CD14-positive monocyte (primary cell): Measurements from ENCODE around the gene HECW1. TPM values are rescaled to one million over a fixed set of nuclear protein-coding genes. Genes with fewer than 3 reads are reported as not detected.

Source experiments
- DNase-seq, 3 donors: peaks; one replicate each; pipeline ENCODE4 v3.0.0-alpha.2; 2011 to 2022
- H2AFZ ChIP-seq: 2 replicates; pipeline ENCODE4 v1.6.0; 2012; ENCODE audit warnings: mild to moderate bottlenecking, low read depth, low read length, inconsistent platforms; ENCODE audit not compliant: insufficient read depth, poor library complexity, severe bottlenecking
- H3K27ac ChIP-seq, 2 donors: 1 replicate in 1 of 2; 2 replicates in 1 of 2; pipeline ENCODE4 v1.5.1; 2012 to 2013; ENCODE audit warnings: low read length in 2 of 2, control low read depth in 1 of 2, inconsistent platforms in 1 of 2, low read depth in 1 of 2, mild to moderate bottlenecking in 1 of 2
- H3K27me3 ChIP-seq, 2 donors: one replicate each; pipeline versions ENCODE4 v1.6.0 to v1.6.1; 2011 to 2013; ENCODE audit warnings: low read length in 2 of 2; ENCODE audit not compliant: control insufficient read depth in 2 of 2, insufficient read depth in 2 of 2
- H3K36me3 ChIP-seq, 2 donors: replicated peaks in 1 of 2; 1 replicate in 1 of 2; 2 replicates in 1 of 2; pipeline versions ENCODE4 v1.5.1 to v1.6.1; 2012 to 2013; ENCODE audit warnings: low read length in 2 of 2, control low read depth in 1 of 2, inconsistent platforms in 1 of 2, mild to moderate bottlenecking in 1 of 2; ENCODE audit not compliant: insufficient read depth in 2 of 2, control insufficient read depth in 1 of 2
- H3K4me1 ChIP-seq, 2 donors: 1 replicate in 1 of 2; 2 replicates in 1 of 2; pipeline versions ENCODE4 v1.5.1 to v1.6.1; 2012 to 2013; ENCODE audit warnings: low read length in 2 of 2, control low read depth in 1 of 2, inconsistent platforms in 1 of 2, mild to moderate bottlenecking in 1 of 2, moderate library complexity in 1 of 2; ENCODE audit not compliant: insufficient read depth in 2 of 2, control insufficient read depth in 1 of 2
- H3K4me2 ChIP-seq: replicated peaks from 2 replicates; pipeline ENCODE3; 2012; ENCODE audit warnings: low read length, moderate library complexity, mild to moderate bottlenecking; ENCODE audit not compliant: poor library complexity, severe bottlenecking; ENCODE audit errors: extremely low read depth
- H3K4me3 ChIP-seq, 3 experiments: fragments of 200-600 bp in 1 of 3; sonication (generic) in 1 of 3; replicated peaks in 1 of 3; 1 replicate in 2 of 3; 2 replicates in 1 of 3; pipeline ENCODE4 v1.5.1; 2011 to 2013; ENCODE audit warnings: low read length in 3 of 3, mild to moderate bottlenecking in 3 of 3, control low read depth in 2 of 3, low read depth in 2 of 3, inconsistent platforms in 1 of 3, moderate library complexity in 1 of 3
- H3K79me2 ChIP-seq: 2 replicates; pipeline ENCODE4 v1.6.0; 2012; ENCODE audit warnings: mild to moderate bottlenecking, control low read depth, inconsistent platforms, low read length, moderate library complexity; ENCODE audit not compliant: insufficient read depth
- H3K9ac ChIP-seq: 2 replicates; pipeline ENCODE4 v1.6.0; 2017; ENCODE audit warnings: low read length, mild to moderate bottlenecking; ENCODE audit not compliant: insufficient read depth, poor library complexity, severe bottlenecking
- H3K9me3 ChIP-seq, 2 donors: replicated peaks in 1 of 2; 1 replicate in 1 of 2; 2 replicates in 1 of 2; pipeline versions ENCODE4 v1.5.1 to v1.6.1; 2012 to 2013; ENCODE audit warnings: low read length in 2 of 2, control low read depth in 1 of 2; ENCODE audit not compliant: control insufficient read depth in 1 of 2, insufficient read depth in 1 of 2
- H4K20me1 ChIP-seq: 2 replicates; pipeline ENCODE4 v1.6.0; 2012; ENCODE audit warnings: mild to moderate bottlenecking, low read length, control low read depth, moderate library complexity; ENCODE audit not compliant: insufficient read depth
- H3K27ac Mint-ChIP-seq, 7 donors: one replicate each; pipeline ENCODE4 v1.8.0; 2020; ENCODE audit warnings: mild to moderate bottlenecking in 7 of 7, mixed read lengths in 7 of 7, moderate library complexity in 6 of 7, inconsistent platforms in 2 of 7
- H3K27me3 Mint-ChIP-seq, 3 donors: one replicate each; pipeline ENCODE4 v1.8.0; 2021 to 2022; ENCODE audit warnings: low read depth in 3 of 3, mild to moderate bottlenecking in 3 of 3, mixed read lengths in 3 of 3, moderate library complexity in 3 of 3, inconsistent platforms in 1 of 3
- H3K36me3 Mint-ChIP-seq, 2 donors: one replicate each; pipeline ENCODE4 v1.8.0; 2020; ENCODE audit warnings: mixed read lengths in 2 of 2, inconsistent platforms in 1 of 2, mild to moderate bottlenecking in 1 of 2
- H3K4me1 Mint-ChIP-seq: one replicate; pipeline ENCODE4 v1.8.0; 2020; ENCODE audit warnings: mild to moderate bottlenecking, mixed read lengths
- H3K4me3 Mint-ChIP-seq, 2 donors: one replicate each; pipeline ENCODE4 v1.8.0; 2020; ENCODE audit warnings: mild to moderate bottlenecking in 2 of 2, mixed read lengths in 2 of 2, moderate library complexity in 1 of 2
- H3K9me3 Mint-ChIP-seq, 7 donors: one replicate each; pipeline ENCODE4 v1.8.0; 2020 to 2022; ENCODE audit warnings: mixed read lengths in 7 of 7, mild to moderate bottlenecking in 6 of 7, moderate library complexity in 6 of 7, inconsistent platforms in 2 of 7
- WGBS: methylation state at CpG from one replicate; pipeline ENCODE4 v1.1.5; 2013; ENCODE audit warnings: missing lambda C conversion rate; ENCODE audit not compliant: insufficient coverage; 5-methylcytosine and 5-hydroxymethylcytosine counted together
- intact Hi-C, 2 donors: fragments of 100-400 bp; cut with micrococcal nuclease; formaldehyde crosslinking; loops; one replicate each; pipeline versions ENCODE4 v1.15.0 to v1.15.1; 2023
- polyA plus RNA-seq, 3 donors: library from polyadenylated mRNA; depleted of rRNA in 1 of 3; unstranded in 2 of 3; stranded (reverse) in 1 of 3; fragments of 300-500 nt in 2 of 3; fragments of >200 nt in 1 of 3; fragmentation: Illumina TruSeq in 2 of 3; gene quantifications; 1 replicate in 2 of 3; 2 replicates in 1 of 3; pipeline ENCODE4 v1.2.3, GENCODE V29; 2012 to 2021
- TF ChIP-seq, protein P1 (sequence below): fragments of 200-600 bp; IDR thresholded peaks from one replicate; pipeline ENCODE4 v1.8.0; 2022; ENCODE audit warnings: antibody characterized with exemption, mild to moderate bottlenecking

HECW1 gene
- polyA plus RNA-seq, 3 donors: not detected

DNA sequence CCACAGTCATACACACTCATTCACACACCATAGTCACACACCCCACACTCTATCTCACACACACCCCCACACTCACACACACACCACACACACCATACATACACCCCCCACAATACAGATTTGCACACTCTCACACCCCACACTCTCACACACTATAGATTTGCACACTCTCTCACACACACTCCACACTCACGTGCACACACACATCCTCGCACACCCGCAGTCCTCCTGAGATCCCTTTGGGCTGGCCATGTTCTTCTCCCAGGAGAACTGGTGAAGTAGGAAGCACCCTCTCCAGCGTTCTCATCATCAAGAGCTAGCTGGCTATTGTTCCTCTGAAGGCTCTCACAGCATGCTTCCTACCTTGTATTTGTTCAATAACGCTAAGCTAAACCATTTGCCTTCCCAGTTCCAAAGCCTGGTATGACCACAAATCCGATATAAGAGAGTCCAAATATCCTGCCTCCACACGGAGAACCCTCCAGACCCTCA is 86.2 kb downstream of the HECW1 start:
- no peak for DNase-seq
- no peaks in the 10 kb centered on the region for H3K9me3 ChIP-seq
- intact Hi-C loops: no loop called here
- Mint-ChIP-seq H3K36me3 (no peaks in the 10 kb centered on the region), H3K4me1 (no peaks in the 10 kb centered on the region), H3K27me3 (peaks cover 0 to 3% (median 0%) of the 10 kb centered on the region in 3 donors), H3K27ac (no peak overlapping the region), H3K9me3 (peaks cover 0 to 2% (median 0%) of the 10 kb centered on the region in 7 donors), H3K4me3 (no peak overlapping the region)
- TF ChIP-seq, protein P1, sequence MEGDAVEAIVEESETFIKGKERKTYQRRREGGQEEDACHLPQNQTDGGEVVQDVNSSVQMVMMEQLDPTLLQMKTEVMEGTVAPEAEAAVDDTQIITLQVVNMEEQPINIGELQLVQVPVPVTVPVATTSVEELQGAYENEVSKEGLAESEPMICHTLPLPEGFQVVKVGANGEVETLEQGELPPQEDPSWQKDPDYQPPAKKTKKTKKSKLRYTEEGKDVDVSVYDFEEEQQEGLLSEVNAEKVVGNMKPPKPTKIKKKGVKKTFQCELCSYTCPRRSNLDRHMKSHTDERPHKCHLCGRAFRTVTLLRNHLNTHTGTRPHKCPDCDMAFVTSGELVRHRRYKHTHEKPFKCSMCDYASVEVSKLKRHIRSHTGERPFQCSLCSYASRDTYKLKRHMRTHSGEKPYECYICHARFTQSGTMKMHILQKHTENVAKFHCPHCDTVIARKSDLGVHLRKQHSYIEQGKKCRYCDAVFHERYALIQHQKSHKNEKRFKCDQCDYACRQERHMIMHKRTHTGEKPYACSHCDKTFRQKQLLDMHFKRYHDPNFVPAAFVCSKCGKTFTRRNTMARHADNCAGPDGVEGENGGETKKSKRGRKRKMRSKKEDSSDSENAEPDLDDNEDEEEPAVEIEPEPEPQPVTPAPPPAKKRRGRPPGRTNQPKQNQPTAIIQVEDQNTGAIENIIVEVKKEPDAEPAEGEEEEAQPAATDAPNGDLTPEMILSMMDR: no peak
- no peaks in the 10 kb centered on the region for H3K4me1 ChIP-seq
- no peak overlapping the region for H3K4me2 ChIP-seq
- no peak overlapping the region for H3K27ac ChIP-seq
- no peaks in the 10 kb centered on the region for H3K27me3 ChIP-seq
- no peak overlapping the region for H3K4me3 ChIP-seq
- no peak overlapping the region for H3K9ac ChIP-seq
- 79% methylated on average over 7 of the region's 7 CpGs for WGBS
- H3K79me2 ChIP-seq: no peaks in the 10 kb centered on the region
- no peaks in the 10 kb centered on the region for H4K20me1 ChIP-seq
- H2AFZ ChIP-seq: no peak overlapping the region
- no peaks in the 10 kb centered on the region for H3K36me3 ChIP-seq

- no peak overlapping the region for H3K4me2 ChIP-seq
- H3K27me3 Mint-ChIP-seq: peaks cover 0 to 3% (median 0%) of the 10 kb centered on the region in 3 donors
- intact Hi-C loops: no loop called here
- no peaks in the 10 kb centered on the region for H3K36me3 Mint-ChIP-seq
- no peak overlapping the region for H2AFZ ChIP-seq
- H3K9me3 ChIP-seq: no peaks in the 10 kb centered on the region
- no peak overlapping the region for H3K4me3 ChIP-seq
- H3K9ac ChIP-seq: no peak overlapping the region
- no CpG with 5 or more reads among the region's 8 CpGs for WGBS
- H3K27ac ChIP-seq: no peak overlapping the region
- H3K36me3 ChIP-seq: no peaks in the 10 kb centered on the region
- H3K27me3 ChIP-seq: no peaks in the 10 kb centered on the region
- TF ChIP-seq, protein P1: no peak
- no peak overlapping the region for H3K27ac Mint-ChIP-seq
- no peaks in the 10 kb centered on the region for H3K4me1 Mint-ChIP-seq
- DNase-seq: no peak
- peaks cover 0 to 2% (median 0%) of the 10 kb centered on the region in 7 donors for H3K9me3 Mint-ChIP-seq
- no peaks in the 10 kb centered on the region for H3K79me2 ChIP-seq
- no peak overlapping the region for H3K4me3 Mint-ChIP-seq
- no peaks in the 10 kb centered on the region for H3K4me1 ChIP-seq
- no peaks in the 10 kb centered on the region for H4K20me1 ChIP-seq
Observed at GRCh38 chr7:43199371-43200160, 87.1 kb downstream of the HECW1 start.
